ENCODE measurements around the gene NASP. TPM values are rescaled to one million over a fixed set of nuclear protein-coding genes. Genes with fewer than 3 reads are reported as not detected.

NASP gene
- total and polyA plus RNA-seq, 2 of the 4 experiments (the other 2 are of a cell fraction), result 56.6 to 124 TPM

- TF ChIP-seq BHLHE40 (IDR thresholded peaks at IDR 0.05; ENCODE audit: low read depth, low read length) (no peak), RCOR1 (IDR thresholded peaks at IDR 0.05; ENCODE audit: insufficient replicate concordance, low read length) (no peak), SMC3 (IDR thresholded peaks at IDR 0.05; ENCODE audit: low read depth, low read length) (no peak), RAD21 (IDR thresholded peaks at IDR 0.05; ENCODE audit: low read length) (no peak), CEBPB (IDR thresholded peaks at IDR 0.05; ENCODE audit: low read depth, low read length) (no peak)
- TF ChIP-seq, protein P1, sequence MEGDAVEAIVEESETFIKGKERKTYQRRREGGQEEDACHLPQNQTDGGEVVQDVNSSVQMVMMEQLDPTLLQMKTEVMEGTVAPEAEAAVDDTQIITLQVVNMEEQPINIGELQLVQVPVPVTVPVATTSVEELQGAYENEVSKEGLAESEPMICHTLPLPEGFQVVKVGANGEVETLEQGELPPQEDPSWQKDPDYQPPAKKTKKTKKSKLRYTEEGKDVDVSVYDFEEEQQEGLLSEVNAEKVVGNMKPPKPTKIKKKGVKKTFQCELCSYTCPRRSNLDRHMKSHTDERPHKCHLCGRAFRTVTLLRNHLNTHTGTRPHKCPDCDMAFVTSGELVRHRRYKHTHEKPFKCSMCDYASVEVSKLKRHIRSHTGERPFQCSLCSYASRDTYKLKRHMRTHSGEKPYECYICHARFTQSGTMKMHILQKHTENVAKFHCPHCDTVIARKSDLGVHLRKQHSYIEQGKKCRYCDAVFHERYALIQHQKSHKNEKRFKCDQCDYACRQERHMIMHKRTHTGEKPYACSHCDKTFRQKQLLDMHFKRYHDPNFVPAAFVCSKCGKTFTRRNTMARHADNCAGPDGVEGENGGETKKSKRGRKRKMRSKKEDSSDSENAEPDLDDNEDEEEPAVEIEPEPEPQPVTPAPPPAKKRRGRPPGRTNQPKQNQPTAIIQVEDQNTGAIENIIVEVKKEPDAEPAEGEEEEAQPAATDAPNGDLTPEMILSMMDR (conservative IDR thresholded peaks at IDR 0.05; ENCODE audit: low read depth, low read length), result no peak
Observed at GRCh38 chr1:45583666-45584350, at the start of gene NASP (continued).
